ENCODE results near the gene CEP164. TPM values are rescaled to one million over a fixed set of nuclear protein-coding genes. Genes with fewer than 3 reads are reported as not detected.

CEP164 gene
- total RNA-seq, 1 donor from 2014 or later, result 40.1 TPM

DNA sequence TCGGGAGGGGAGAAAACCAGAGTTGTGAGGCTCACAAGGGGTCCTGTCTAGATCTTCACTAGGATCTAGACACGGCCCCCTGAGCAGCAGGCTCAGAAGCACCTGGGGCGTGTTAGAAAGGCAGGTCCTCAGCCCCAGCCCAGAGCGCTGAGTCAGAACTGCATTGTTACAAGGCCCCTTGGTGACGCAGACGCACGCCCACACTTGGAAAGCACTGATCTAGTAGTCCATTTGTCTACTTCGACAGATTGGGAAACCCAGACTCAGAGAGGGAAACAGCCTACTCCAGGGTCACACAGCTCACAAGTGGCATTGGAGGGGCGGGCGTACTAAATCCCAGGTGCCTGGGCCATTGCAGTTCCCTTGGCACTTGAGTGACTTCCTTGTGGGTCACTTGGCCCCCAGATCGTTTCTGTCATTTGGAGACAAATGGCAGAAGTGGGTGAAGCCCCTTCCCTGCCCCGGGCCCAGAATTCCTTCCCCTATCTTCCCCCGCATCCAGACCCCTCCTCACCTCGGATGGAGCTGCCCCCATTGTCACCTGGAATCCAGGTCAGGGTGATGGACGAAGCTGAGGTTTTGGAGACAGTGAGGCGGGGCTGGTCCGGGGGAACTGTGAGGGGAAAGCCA is 110.8 kb downstream of the CEP164 start:
- H3K4me1 Mint-ChIP-seq (ENCODE audit: unreplicated experiment), result no peaks in the 10 kb centered on the region
- H3K4me3 Mint-ChIP-seq (ENCODE audit: unreplicated experiment), result no peak overlapping the region
- no peaks in the 10 kb centered on the region for H3K9me3 Mint-ChIP-seq (ENCODE audit: unreplicated experiment)
- peaks cover 31% of the 10 kb centered on the region for H3K27me3 Mint-ChIP-seq (ENCODE audit: unreplicated experiment)
- no peak overlapping the region for H3K27ac Mint-ChIP-seq (ENCODE audit: unreplicated experiment)
- no peak for DNase-seq (ENCODE audit: extremely low spot score, unreplicated experiment)
- TF ChIP-seq, protein P1, sequence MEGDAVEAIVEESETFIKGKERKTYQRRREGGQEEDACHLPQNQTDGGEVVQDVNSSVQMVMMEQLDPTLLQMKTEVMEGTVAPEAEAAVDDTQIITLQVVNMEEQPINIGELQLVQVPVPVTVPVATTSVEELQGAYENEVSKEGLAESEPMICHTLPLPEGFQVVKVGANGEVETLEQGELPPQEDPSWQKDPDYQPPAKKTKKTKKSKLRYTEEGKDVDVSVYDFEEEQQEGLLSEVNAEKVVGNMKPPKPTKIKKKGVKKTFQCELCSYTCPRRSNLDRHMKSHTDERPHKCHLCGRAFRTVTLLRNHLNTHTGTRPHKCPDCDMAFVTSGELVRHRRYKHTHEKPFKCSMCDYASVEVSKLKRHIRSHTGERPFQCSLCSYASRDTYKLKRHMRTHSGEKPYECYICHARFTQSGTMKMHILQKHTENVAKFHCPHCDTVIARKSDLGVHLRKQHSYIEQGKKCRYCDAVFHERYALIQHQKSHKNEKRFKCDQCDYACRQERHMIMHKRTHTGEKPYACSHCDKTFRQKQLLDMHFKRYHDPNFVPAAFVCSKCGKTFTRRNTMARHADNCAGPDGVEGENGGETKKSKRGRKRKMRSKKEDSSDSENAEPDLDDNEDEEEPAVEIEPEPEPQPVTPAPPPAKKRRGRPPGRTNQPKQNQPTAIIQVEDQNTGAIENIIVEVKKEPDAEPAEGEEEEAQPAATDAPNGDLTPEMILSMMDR (IDR thresholded peaks at IDR 0.05), result no peak
- no peaks in the 10 kb centered on the region for H3K36me3 Mint-ChIP-seq (ENCODE audit: unreplicated experiment)

DNA sequence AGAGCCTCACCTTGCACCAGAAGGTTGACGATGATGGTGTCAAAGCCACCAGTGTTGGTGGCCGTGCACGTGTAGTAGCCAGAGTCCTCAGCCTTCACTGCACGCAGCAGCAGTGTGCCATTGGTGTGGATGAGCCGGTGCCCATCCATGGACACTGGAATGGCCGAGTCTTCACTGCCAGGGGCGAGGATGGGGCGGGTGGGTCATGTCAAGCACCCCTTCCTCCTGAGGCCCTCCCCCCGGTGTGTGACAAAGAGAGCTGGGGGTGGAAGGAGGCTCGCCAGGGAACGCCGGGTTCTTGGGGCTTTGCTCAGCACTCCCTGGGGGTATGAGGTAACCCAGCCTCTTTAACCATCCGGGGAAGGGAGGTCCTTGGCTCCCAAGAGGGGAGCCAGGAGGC is 111.6 kb downstream of the CEP164 start:
- Mint-ChIP-seq H3K9me3 (ENCODE audit: unreplicated experiment) (no peaks in the 10 kb centered on the region), H3K27me3 (ENCODE audit: unreplicated experiment) (peaks cover 38% of the 10 kb centered on the region), H3K4me3 (ENCODE audit: unreplicated experiment) (no peak overlapping the region), H3K36me3 (ENCODE audit: unreplicated experiment) (no peaks in the 10 kb centered on the region), H3K4me1 (ENCODE audit: unreplicated experiment) (no peaks in the 10 kb centered on the region), H3K27ac (ENCODE audit: unreplicated experiment) (no peak overlapping the region)
- DNase-seq (ENCODE audit: extremely low spot score, unreplicated experiment), result no peak
- TF ChIP-seq, protein P1 (IDR thresholded peaks at IDR 0.05), result no peak

DNA sequence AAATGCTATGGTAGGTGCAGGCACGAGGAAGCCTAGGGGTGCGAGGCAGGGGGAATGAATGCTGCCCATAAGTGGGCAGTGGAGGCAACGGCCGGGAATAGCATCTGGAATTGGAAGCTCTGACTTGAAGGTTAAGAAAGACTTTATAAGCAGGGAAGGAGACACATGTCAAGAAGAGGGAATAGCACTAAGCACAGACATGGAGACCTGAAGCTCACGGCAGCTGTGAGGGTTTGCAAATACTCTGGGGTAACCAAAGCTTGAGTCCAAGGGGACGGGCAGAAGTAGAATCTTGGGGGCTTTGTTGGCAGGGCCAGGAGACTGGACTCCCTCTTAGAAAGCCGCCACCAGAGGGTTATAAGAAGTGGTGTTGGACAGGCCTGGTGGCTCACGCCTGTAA is 112.6 kb downstream of the CEP164 start:
- no peak for DNase-seq (ENCODE audit: extremely low spot score, unreplicated experiment)
- Mint-ChIP-seq H3K9me3 (ENCODE audit: unreplicated experiment) (no peaks in the 10 kb centered on the region), H3K36me3 (ENCODE audit: unreplicated experiment) (no peaks in the 10 kb centered on the region), H3K4me3 (ENCODE audit: unreplicated experiment) (no peak overlapping the region), H3K27me3 (ENCODE audit: unreplicated experiment) (peaks cover 45% of the 10 kb centered on the region), H3K27ac (ENCODE audit: unreplicated experiment) (no peak overlapping the region), H3K4me1 (ENCODE audit: unreplicated experiment) (no peaks in the 10 kb centered on the region)
- TF ChIP-seq, protein P1 (IDR thresholded peaks at IDR 0.05), result no peak

DNA sequence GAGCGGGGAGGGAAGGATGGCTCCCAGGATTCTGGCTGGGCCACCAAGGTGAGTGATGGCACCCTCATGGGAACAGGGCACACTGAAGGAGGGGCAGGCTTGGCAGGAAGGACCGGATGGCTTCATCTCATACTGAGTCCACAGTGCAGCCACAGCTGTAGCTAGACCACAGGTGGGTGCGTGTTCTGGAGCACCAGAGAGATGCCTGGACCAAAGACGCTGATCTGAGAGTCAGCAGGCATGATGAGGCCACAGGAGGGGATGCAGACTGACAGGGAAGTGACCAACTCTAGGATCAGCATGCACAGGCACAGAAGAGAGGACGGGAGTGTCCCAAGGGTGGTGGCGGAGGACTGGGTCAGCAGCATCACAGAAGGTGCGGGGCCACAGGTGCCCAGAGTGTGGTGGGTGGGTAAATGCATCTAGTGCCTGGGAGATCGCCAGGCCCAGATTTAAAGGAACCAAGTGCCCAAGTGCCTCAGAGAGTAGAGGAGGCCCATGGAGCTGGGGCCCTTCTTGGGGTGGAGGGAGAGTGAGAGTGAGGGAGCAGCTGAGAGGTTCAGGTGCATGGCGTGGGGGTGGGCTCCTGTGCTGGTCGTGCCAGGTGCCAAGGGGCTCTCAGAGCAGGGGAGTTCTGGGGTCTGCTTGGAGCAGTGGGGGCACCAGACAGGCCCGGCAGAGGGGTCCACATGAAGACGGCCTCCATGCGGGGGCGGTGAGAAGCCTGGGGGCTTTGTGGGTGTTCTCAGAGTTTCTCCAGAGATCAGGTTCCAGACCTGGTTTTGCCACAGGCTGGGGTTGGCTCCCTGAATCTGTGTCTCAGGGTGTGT is 113.7 kb downstream of the CEP164 start:
- no peaks in the 10 kb centered on the region for H3K9me3 Mint-ChIP-seq (ENCODE audit: unreplicated experiment)
- peaks cover 44% of the 10 kb centered on the region for H3K27me3 Mint-ChIP-seq (ENCODE audit: unreplicated experiment)
- DNase-seq (ENCODE audit: extremely low spot score, unreplicated experiment), result no peak
- no peaks in the 10 kb centered on the region for H3K4me1 Mint-ChIP-seq (ENCODE audit: unreplicated experiment)
- H3K27ac Mint-ChIP-seq (ENCODE audit: unreplicated experiment), result no peak overlapping the region
- no peak overlapping the region for H3K4me3 Mint-ChIP-seq (ENCODE audit: unreplicated experiment)
- TF ChIP-seq, protein P1 (IDR thresholded peaks at IDR 0.05), result no peak
- no peaks in the 10 kb centered on the region for H3K36me3 Mint-ChIP-seq (ENCODE audit: unreplicated experiment)
